ENCODE results near the gene CDK5RAP3.
"Not testable (repeated sequence)": the region's sequence is repeated elsewhere in the genome, so short reads cannot be mapped to it uniquely, and the experiment has no call there.

Gene CDK5RAP3

DNA sequence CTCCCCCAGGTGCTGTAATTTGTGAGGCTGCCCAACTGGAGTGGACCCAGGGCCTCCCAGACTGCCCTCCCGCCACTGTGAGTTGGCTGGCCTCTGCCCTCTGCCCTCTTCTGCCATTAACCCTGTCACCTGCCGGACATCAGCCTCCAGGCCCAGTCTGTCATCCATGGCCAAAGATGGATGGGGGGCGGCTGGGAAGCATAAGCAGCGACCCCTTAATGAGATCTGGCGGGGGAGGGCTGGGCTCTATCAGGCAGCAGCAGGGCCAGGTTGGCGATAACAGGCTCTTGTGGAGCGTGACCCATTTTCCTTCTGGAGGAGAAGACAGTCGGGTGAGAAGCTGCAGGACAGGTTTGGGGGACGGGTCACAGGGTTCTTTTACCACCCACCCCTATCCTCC lies 25.3 kb downstream of the CDK5RAP3 start:
- in situ Hi-C loops (cut with MboI; ENCODE audit: low sequenced_read_pairs), result no loop called here

DNA sequence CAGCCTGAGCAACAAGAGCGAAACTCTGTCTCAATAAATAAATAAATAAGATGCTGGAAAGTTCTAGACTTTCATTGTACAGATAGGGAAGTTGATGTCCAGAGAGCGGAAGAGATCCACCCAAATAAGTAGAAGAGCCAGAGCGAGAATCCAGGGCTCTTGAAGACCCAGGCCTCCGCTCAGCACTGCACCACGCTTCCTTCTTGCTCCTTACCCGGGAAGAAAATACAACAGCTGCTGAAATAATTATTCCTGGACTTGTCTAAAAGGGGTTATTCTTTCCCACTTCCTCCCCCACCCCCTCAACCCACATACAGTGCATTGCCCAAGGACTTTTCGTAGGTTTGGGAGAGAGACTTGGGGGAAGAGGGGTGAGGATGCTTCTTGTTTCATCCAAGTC lies 26.7 kb downstream of the CDK5RAP3 start:
- in situ Hi-C loops (cut with MboI; ENCODE audit: low sequenced_read_pairs), result no loop called here

DNA sequence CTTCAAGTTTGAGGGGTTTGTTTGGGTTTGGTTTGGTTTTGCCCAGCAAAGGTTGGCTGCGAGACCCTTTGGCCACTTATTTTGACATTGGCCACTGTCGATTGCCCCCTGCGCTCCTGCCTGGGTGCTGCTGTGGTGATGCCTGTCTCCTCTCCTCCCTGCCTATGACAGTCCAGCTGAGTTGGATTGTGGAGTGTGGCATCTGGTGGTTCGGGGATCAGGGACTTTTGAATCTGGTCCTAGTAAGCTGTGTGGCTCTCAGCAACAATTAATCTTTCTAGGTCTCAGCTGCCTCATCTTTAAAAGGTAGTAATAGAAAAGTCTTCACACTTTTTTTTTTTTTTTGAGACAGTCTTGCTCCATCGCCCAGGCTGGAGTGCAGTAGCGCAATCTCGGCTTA lies 27.1 kb downstream of the CDK5RAP3 start:
- in situ Hi-C loops (cut with MboI; ENCODE audit: low sequenced_read_pairs), result no loop called here

DNA sequence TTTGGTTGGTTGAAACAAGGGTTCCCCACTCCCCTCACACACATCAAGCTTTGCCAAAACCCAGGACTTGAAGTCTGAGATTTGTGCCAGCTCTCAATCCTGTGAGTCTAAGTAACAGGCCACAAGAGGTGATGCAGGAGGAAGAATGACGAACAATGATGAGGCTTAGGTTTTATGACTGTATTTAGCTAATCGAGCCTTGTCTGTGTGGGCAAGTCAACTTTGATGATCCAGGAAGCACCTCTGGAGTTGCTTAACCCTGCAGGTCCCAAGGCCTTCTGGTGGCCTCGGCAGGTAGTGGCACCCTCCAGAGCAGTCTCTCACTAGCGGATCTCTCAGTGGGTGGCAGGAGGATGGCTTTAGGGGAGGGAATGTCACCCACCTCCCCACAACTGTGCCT lies 28.7 kb downstream of the CDK5RAP3 start:
- in situ Hi-C loops (cut with MboI; ENCODE audit: low sequenced_read_pairs), result no loop called here

DNA sequence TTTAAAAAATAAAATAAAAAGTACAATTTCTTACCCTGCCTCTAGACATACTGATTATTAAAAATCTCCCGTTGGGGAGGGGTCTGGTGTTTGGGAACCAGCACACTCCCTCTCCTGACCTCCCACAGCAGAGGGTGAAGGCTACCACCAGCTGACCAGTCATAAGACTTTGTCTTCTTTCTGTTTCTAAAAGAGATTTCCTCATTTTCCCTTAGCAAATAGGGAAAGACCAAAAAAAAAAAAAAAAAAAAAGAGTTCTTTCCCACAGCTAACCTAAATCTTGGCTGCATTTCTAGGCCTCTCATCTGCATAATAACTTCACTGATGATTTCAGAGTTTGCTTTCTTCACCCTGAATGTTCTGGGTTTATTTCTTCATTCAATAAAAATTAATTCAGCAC lies 30.3 kb downstream of the CDK5RAP3 start:
- in situ Hi-C loops (cut with MboI; ENCODE audit: low sequenced_read_pairs), result no loop called here

DNA sequence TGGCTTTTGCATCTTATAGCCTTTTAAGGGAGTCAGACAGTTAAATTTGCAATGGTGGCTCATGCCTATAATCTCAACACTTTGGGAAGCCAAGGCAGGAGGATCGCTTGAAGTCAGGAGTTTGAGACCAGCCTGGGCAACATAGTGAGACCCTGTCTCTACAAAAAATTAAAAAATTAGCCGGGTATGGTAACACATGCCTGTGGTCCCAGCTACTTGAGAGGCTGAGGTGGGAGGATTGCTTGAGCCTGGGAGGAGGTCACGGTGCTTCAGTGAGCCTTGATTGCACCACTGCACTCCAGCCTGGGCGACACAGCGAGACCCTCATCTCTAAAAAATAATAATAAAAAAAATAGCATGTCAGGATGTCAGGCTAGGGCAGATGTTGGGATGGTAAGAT lies 30.7 kb downstream of the CDK5RAP3 start:
- in situ Hi-C loops (cut with MboI; ENCODE audit: low sequenced_read_pairs), result not testable (repeated sequence)

DNA sequence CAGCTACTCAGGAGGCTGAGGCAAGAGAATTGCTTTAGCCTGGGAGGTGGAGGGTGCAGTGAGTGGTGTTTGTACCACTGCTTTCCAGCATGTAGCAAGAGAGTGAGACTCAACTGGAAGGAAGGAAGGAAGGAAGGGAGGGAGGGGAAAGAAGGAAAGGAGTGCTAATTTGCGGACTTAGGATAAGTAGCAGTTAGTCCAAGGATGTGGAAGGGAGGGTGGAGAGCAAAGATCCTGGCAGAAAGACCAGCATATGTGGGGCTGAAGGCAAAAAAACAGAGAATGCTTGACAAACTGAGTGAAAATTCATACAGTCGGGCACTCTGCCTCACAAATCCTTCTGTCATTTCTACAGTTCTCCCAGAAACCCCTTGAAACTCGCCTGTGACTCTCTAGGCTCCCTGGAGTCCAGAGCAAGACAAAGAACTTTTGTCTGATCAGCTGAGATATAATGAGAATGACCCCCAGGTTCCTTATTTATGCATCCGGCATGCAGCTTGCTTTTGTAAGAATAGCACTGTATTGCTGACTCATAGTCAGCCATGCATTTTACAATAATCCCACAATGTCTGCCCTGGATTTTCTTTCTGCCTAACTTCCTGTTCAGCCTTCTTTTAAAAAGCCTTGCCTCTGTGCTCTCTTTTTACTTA lies 31.5 kb downstream of the CDK5RAP3 start:
- in situ Hi-C loops (cut with MboI; ENCODE audit: low sequenced_read_pairs), result no loop called here

DNA sequence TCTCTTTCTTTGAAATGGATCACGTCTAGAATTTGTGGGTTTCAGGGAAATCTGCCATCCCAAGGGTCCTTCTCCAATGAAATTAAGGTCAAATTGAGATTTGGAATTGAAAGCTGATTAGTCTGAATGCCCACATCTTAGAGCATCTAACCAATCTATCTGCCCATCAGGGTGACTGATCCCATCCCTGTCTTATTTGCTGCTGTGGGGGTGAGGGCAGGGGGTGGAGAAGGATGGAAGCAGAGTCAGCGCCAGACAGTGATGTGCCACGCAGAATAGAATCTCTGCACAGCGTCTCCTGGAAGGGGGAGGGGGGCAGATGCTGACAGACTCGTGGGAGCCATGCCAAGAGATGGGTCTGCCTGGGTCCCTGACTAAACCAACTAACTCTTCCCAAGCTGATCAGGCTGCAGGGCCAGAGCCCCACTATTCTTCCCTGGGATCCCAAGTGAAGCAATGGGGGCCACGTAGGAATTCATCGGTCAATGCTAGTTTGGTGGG lies 32.1 kb downstream of the CDK5RAP3 start:
- in situ Hi-C loops (cut with MboI; ENCODE audit: low sequenced_read_pairs), result no loop called here

DNA sequence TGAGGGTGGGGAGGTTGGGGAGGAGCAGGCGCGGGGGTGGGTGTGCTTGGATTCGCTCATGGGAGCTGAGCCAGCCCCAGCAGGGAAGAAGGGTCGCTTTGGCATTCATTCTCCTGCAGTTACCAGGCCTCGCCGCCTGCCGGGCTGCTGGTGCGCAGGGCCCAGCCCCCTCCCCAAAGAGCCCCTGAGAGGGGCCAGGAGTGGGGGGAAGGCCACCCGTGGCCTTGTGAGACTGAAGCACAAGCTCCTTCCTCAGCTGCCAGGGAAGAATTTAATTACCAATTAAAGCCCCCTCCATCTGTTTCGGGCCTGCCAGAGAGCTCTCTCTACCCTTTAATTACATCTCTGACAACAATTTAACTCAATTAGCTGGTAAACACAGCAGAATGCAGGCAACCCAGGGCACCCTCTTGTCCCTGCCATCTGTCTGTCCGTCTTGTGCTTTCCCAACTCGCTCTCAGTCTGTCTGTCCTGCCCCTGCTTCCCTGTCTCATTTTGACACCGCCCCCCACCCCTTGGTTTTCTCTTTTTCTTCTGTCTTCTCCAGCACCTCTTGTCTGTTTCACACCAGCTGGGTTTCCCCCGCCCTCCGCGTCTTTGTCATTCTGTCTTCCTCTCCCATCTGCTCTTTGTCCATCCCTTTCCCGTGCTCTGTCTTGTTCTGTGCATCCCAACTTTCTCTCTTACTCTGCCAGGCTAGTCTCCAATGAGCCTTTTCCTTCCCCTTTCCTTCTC lies 32.7 kb downstream of the CDK5RAP3 start:
- in situ Hi-C loops (cut with MboI; ENCODE audit: low sequenced_read_pairs), result no loop called here

GRCh38 chr17:48004983-48005382 lies 34.1 kb downstream of the CDK5RAP3 start:
- in situ Hi-C loops (cut with MboI; ENCODE audit: low sequenced_read_pairs), result no loop called here

DNA sequence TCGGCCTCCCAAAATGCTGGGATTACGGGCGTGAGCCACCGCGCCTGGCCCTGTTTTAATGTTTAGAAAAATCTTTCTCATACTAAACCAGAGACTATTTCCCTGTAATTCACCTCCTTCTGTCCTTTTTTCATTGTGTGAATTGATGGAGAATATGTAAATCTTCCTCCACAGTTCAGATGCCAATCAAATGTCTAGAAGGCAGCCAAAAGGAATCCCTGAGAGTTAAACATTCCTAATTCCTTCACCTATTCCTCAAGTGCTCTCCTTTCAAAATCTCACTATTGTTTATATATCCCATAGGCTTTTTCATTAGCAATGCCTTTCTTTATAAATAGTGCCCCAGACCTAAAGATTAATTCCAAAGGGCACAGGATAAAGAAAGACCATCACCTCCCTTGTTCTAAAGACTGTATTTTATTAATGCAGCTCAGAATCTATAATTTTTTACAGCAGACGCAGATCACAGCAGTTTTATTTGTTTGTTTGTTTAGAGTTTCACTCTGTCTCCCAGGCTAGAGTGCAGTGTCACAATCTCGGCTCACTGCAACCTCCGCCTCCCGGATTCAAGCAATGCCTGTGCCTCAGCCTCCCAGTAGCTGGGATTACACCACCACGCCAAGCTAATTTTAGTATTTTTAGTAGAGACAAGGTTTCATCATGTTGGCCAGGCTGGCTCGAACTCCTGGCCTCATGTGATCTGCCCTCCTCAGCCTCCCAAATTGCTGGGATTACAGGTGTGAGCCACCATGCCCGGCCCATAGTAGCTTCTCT lies 36.2 kb downstream of the CDK5RAP3 start:
- in situ Hi-C loops (cut with MboI; ENCODE audit: low sequenced_read_pairs), result no loop called here

- in situ Hi-C loops (cut with MboI; ENCODE audit: low sequenced_read_pairs), result no loop called here
Measured at GRCh38 chr17:48010193-48010592, 39.3 kb downstream of the CDK5RAP3 start.

DNA sequence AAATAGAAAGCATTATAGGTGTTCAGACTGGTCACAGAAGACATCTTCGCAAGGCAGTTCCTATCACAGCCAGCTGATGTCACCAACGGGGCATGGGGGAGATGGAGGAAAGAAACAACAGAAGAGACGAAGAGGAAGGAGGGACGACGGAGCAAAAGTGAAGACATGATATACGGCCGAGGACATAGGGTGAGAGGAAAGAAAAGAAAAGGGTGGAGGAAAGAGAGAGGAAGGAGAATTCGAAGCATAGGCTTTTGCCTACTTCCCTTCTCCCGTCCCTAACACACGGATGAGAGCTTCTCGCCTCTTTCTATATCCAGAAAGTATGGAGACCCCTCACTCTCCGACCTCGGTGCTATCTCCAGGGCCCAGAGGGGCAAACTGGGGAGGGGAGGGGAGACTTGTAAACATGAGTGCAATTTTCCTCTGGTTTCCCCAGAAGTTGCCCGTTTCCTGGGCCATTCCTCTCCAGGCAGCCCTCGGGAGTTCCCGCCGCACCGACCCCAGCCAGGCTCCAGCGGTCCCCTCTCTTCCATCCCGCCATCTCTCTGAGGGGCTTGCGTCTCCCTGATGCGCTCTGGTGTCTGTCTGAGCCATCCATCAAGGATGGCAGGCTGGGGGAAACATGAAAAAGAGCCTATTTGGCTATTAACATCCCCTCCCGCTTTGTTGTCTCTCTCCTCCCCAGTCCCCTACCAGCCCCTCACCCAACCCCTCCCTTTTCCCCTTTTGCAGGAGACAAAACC lies 40.7 kb downstream of the CDK5RAP3 start:
- in situ Hi-C loops (cut with MboI; ENCODE audit: low sequenced_read_pairs), result no loop called here

DNA sequence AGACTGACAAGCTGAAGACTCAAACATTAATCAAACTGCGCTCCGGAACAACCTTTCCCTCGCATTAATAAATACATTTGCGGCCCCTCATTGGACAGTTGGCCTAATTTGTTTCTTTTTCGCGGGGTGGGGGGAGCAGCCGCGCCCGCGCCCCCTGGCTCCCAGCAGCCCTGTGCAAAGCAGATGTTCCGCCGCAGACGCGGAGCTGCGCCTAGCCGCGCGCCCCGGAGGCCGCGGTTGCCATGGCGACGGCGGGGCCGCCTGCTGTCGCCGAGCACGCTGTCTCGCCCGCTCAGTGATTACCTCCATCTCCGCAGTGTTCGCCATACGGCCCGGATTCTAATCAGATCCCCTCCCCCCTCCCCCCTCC lies 41.2 kb downstream of the CDK5RAP3 start:
- in situ Hi-C loops (cut with MboI; ENCODE audit: low sequenced_read_pairs), result no loop called here

GRCh38 chr17:48012654-48013053 lies 41.7 kb downstream of the CDK5RAP3 start:
- in situ Hi-C loops (cut with MboI; ENCODE audit: low sequenced_read_pairs), result no loop called here

- in situ Hi-C loops (cut with MboI; ENCODE audit: low sequenced_read_pairs), result no loop called here
Measured at GRCh38 chr17:48013876-48014594, 43.1 kb downstream of the CDK5RAP3 start.

- in situ Hi-C loops (cut with MboI; ENCODE audit: low sequenced_read_pairs), result no loop called here
Measured at GRCh38 chr17:48014595-48015111, 43.7 kb downstream of the CDK5RAP3 start.

DNA sequence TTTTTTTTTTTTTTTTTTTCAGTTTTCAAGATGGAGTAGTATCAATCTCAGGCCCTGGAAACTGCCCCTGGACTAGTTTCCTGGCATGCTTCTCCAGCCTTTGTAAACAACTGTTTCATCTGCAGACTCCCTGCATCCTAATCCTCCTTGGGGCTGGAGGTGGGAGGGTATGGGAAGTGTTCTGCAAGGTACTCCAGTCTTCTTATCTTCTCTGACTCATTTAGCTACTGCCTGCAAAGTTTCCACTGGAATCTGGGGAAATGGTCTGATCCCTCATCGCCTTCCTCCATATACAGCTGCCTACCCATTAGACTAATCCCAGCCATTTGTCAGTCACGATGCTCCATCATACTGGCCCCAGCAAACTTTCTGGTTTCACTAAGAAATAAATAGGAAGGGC lies 45.2 kb downstream of the CDK5RAP3 start:
- in situ Hi-C loops (cut with MboI; ENCODE audit: low sequenced_read_pairs), result no loop called here

GRCh38 chr17:48017817-48018158 lies 46.9 kb downstream of the CDK5RAP3 start:
- in situ Hi-C loops (cut with MboI; ENCODE audit: low sequenced_read_pairs), result not testable (repeated sequence)

GRCh38 chr17:48021934-48022333 lies 51.0 kb downstream of the CDK5RAP3 start:
- in situ Hi-C loops (cut with MboI; ENCODE audit: low sequenced_read_pairs), result no loop called here
